Muscle of back (tissue), 13 donors: ENCODE results near the gene GPR137. TPM values are rescaled to one million over a fixed set of nuclear protein-coding genes. Genes with fewer than 3 reads are reported as not detected.
A peak's percentile ranks its signal among the peaks of the same experiment; 100 is the strongest.
"Not testable (repeated sequence)": the region's sequence is repeated elsewhere in the genome, so short reads cannot be mapped to it uniquely, and the experiment has no call there.

ENCODE experiments used
- DNase-seq, 3 donors: peaks; one replicate each; pipeline versions ENCODE4 v3.0.0 to v3.0.0-alpha.2; 2013
- long read RNA-seq, 9 donors: transcript quantifications; one replicate each; lab custom pipeline, GENCODE V29; 2026
- polyA plus RNA-seq, 10 donors: library from polyadenylated mRNA; unstranded; fragments of 120-200 nt; gene quantifications; one replicate each; pipeline ENCODE4 v1.2.1, GENCODE V29; 2013; ENCODE audit not compliant: insufficient read length in 10 of 10

Gene GPR137, protein sequence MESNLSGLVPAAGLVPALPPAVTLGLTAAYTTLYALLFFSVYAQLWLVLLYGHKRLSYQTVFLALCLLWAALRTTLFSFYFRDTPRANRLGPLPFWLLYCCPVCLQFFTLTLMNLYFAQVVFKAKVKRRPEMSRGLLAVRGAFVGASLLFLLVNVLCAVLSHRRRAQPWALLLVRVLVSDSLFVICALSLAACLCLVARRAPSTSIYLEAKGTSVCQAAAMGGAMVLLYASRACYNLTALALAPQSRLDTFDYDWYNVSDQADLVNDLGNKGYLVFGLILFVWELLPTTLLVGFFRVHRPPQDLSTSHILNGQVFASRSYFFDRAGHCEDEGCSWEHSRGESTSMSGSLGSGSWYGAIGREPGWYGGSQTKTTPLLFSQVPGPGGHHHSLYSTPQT
- polyA plus RNA-seq = 10 to 100 TPM; 14.3 to 23.3 (median 18.2) TPM
- long read RNA-seq, donor 1 = 0 reads
- long read RNA-seq, donor 2, partial matches to known transcripts = 0 of 1 reads
- long read RNA-seq, donor 2, other reads (novel, unspliced or antisense) = 0 of 1 reads
- long read RNA-seq, donor 3 = 0 reads
- long read RNA-seq, donor 4, partial matches to known transcripts = 0 of 1 reads
- long read RNA-seq, donor 4, other reads (novel, unspliced or antisense) = 0 of 1 reads
- long read RNA-seq, donor 5, partial matches to known transcripts = 0 of 4 reads
- long read RNA-seq, donor 5, other reads (novel, unspliced or antisense) = 0 of 4 reads
- long read RNA-seq, donor 6, partial matches to known transcripts = 0 of 2 reads
- long read RNA-seq, donor 6, other reads (novel, unspliced or antisense) = 0 of 2 reads
- long read RNA-seq, donor 7, partial matches to known transcripts = 0 of 2 reads
- long read RNA-seq, donor 7, other reads (novel, unspliced or antisense) = 0 of 2 reads
- long read RNA-seq, donor 8, partial matches to known transcripts = 13 of 33 reads
- long read RNA-seq, donor 8, other reads (novel, unspliced or antisense) = 20 of 33 reads
- long read RNA-seq, donor 9 = 0 reads

DNA sequence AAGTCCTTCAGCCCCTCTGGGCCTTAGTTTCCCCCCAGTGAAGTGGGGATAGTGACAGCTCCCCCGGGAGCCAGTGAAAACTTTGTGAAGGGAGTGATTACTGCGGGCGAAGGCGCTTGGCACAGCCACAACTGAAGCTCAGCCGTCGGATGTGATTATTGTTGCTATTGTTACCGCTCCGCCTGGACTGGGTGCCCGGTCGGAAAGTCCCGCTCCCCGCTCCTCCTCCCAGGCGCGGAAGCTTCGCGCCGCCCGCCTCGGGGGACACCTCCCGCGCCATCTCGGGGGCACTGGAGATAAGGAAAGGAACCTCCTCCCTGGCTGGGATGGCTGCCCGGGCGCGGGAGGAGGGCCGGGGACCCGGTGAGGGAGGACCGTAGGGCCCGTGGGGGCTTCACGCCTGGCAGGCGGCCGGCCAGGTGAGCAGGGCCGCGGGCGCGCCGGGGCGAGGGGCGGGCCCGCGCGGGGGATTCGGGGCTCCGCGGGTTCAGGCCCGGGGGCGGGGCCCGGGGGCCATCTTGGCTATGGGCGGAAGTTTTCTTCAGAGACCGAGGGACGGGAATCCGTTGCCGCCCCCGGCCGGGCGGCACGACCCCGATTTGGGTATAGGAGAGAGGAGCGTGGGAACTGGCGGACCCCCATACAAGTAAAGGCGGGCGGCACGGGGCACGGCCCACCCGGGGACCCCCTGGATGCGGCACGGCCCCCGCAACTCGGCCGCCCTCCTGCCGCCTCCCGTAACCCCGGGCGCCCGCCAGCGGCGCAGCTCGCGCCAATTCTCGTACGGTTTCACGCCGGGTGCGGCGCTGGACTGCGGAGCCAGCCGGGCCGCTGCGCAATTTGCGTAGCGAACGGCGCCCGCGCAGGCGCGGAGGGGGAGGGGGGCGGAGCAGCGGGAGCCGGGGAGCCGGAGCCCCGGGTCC, at the start of gene GPR137:
GPR137 (plus strand) TSS at position 887 of the 923 bp plus-strand sequence. CDS start 677 bp downstream, outside the sequence.
- DNase-seq = peak; percentile 85 to 98 (median 94)

DNA sequence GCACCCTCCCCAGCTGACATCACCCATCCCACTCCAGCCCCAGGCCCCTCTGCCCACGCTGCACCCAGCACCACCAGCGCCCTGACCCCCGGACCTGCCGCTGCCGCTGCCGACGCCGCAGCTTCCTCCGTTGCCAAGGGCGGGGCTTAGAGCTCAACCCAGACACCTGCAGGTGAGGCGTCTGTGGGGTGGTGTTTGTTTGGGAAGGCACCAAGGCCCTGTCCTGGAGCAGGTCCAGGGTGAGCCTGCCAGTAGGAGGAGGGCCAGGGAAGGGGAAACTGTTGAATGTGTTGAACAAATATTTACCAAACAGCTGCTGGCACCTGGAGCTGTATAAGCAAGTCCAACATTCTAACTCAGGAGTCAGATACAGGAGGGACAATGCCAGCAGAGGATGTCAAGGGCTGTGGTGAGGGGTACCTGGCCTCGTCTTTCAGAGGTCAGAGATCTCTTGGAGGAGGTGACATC, 48.1 kb upstream of the GPR137 start:
- no peak for DNase-seq

DNA sequence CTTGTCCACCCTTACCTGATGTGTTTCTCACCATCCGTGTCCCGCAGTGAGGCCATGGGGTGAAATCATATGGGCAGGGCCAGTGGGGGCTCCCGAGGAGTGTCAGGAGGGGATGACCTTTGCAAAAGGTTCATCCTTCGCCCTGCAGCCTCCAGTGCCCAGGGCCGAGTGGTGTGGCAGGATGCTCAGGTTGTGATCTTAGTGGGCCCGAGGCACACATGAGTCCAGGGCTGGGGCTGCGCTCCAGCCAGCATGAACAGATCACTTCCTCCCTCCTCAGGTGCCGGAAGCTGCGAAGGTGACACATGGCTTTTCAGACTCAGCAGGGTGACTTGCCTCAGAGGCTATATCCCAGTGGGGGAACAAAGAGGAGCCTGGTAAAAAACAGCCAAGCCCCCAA, 47.6 kb upstream of the GPR137 start:
- no peak for DNase-seq

DNA sequence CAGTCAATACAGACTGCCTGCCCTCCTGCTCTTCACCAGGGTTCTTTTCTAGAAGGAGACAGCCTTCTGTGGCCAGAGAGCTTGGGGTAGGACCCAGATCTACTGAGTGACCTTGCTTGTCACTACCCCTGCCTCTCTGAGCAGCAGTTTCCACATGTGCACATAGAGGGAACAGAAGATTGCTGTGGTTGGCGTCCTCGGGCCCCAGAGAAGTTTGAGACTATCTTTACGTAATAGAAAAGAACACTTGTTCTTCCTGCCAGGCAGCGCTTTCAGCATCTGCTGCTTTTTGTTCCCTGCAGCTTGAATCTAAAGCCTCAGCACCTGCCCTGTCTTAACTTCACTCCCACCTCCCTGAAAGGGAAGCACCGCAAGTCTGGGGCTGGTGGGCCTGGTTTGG, 46.6 kb upstream of the GPR137 start:
- no peak for DNase-seq

DNA sequence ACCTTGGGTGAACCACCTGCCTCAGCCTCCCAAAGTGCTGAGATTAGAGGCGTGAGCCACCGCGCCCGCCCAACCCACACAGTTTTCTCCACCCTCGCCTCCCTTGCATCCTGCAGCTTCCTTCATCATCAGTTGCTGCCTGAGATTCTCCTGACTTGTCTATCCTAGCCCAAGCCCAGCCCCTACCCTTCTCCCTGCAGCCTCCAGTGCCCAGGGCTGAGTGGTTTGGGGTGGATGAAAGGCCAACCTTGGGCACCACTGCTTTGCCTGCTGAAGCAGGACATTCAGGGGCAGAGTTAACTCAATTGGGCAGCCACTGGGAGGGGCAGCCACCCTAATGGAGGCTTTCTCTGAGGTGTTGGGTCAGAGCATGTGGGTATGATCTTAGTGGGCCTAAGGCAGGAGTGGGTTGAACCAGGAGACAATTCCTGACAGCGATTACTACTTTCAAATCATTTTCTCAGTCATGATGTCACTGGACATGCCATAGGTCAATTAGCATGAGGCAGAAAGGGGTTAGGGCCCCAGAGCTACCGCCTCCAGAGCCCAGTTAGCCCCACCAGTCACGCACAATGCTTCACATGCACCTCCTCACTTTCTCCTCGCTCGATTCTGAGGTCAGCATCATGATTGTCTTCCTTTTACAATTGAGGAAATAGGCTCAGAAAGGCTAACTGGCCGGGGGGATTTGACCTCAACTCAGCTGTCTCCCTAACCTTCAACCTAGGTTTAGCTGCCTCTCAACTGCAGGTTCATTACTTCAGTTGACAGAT, 45.8 kb upstream of the GPR137 start:
- DNase-seq = no peak

DNA sequence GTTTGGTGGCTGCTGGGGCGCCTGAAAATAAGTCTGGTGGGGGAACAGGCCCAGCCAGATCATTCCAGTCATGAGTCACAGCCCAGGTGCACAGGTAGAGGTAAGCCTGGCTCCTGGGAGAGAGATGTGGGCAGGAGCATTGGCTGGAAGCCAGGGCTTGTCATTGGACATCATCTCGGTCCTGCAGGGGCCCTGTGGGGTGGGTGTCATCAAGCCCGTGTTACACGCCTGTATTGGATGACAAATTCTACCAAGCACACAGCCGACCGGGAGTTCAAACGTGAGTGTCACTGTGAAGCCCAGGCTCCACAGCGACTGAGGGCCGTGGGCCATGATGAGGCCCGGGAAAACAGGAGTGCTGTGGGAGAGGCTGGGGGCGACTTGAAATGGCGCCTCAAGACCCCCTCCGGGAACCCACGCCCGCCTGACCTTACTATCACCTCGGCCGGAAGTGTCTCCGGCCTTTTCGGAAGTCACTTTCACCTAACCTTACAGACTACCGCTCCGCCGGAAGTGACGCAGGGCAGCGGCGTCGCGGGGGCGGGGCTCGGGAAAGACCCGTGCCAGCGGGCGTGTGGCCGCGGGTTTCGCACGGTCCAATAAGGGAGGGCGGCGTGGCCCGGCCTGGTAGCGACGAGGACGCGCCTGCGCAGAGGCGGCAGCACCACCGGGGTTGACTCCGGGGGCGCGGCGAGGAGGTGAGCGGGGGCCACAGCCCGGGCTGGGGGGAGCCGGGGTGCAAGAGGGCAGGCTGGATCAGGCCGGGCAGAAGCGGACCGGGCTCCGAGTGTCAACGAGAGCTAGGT, 45.0 kb upstream of the GPR137 start, which contains the start of gene FKBP2:
FKBP2 (plus strand) TSS at position 661 of the 806 bp plus-strand sequence. CDS start 1,293 bp downstream, outside the sequence.
- DNase-seq = peak; percentile 97 to 99 (median 98)

DNA sequence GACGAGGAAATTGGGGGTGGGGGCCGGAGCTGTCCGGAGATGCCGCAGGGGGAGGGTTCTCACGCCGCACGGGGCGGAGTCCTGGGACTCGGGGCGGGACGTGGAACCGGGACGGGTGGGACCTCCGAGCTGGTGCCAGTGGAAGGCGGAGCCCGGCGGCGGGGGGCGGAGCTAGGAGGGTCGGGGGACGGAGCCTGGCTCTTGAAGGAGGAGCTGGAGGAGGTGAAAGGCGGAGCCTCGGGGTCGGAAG, 44.5 kb upstream of the GPR137 start:
- peak; percentile 99 to 100 (median 100) for DNase-seq

DNA sequence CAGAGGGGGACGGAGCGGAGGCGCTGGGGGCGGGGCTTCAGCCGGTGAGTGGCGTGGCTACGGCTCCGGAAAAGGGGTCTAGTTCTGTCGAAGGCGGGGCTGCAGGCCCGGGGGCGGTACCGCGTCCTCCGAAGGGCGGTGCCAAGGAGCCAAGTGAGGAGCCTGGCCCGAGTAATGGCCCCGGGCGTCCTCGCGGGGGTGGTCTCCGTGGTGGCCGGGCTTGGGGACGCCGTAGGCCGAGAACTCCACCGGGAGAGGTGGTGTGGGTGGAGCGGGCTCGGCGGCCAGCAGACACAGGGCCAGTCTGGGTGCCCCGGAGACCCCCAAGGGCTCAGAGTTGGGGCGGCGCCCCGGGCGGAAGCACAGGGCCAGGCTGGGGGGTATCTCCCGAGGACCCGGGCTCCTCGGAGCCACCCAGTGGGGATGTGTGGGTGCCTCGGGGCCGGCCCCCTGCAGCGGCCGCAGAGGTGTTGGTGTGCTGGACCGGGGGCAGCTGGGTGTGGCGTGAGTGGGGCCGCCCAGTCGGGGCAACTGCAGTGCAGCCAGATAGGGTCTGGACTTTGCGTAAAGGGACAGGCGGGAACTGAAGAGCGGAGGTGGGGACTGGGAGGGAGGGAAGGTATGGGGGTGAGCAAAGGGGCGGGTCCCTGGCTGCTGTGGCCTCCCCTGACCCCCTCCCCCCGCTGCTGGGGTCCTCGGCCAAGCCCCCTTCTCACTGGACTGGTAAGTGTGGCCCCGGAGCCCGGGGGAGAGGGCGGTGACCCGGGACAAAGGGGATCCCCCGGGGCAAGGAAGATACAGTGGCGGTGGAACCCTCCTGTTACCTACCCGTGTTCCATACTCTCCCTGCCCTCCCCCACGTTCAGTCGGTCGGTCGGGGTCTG, 43.9 kb upstream of the GPR137 start:
- no peak for DNase-seq

DNA sequence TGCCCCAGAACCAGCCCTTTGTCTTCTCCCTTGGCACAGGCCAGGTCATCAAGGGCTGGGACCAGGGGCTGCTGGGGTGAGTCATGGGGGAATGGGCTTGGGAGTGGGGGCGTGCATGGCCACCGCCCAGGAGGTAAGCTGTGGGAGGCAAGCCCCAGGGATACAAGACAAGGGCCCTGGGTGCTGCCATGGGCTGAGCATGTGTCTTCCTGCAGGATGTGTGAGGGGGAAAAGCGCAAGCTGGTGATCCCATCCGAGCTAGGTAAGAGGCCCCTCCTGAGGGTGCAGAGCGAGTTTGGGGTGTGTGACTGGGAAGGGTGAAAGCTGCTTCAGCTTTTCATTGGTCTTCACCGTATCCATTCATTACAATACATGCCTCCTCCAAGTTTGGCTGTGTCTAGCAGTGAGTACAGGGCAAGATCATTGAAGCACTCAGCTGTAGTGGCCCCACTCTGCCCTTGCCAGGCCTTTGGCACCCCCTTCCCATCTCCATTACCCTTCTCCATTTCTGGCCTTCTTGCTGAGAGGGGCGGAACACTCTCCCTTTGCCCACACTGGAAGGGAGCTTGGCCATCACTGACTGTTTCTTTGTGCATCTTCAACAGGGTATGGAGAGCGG, 42.3 kb upstream of the GPR137 start:
- no peak for DNase-seq

DNA sequence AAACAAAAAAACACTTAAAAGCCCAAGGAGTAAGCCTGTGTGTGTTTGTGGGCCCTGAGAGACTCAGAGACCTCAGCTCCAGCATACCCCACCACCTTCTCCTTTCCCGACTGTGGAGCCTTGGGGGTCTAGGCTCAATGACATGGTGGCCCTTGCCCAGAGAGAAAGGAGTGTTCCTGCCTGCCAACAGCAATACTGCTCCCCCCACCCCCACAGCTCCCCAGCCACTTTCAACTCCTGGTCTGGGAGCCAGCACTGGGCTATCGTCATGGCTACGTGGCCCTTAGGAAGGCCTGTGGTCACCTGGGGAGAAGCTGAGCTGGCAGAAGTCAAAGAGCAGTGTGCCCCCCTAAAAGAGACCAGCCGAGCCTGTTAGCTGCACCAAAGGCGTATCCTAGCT, 41.5 kb upstream of the GPR137 start:
- no peak for DNase-seq

DNA sequence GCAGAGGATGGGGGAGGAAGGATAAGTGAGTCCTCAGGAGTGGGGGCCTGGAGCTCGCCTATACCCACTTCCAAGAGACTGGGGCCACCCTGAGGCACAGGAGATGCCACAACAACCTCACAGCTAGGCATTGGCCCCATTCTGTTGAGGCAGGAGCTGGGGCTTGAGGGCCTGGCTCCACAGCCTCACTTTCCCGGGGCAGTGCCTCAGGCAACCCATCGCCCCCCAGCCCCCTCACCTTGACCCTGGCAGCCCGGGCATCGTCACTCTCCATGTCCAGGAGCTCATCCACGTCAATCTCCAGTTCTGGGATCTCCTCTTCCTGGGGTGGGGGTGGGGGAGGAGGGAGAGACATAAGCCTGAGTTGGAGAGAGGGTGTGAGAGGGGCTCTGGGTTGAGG, 40.7 kb upstream of the GPR137 start:
- DNase-seq = no peak

DNA sequence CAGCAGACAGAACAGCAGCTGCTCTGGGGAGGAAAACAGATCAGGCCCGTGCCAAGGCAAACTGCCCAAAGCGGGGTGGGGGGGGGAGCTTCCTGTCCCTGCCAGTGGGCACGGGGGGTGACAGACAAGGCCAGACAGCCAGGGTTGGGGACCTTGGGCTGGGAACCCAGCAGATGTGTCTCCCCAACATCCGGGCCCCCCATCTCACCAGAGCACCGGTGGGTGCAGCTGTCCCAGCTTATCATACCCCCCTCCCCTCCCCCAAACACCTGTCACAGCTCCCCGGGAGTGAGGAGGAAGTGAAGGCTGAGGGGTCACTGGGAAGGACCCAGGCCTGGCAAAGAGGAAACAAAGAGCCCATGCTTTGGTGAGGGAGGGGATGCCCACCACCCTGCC, 40.2 kb upstream of the GPR137 start:
- peak in 1 of 3 donors; percentile 84 for DNase-seq

DNA sequence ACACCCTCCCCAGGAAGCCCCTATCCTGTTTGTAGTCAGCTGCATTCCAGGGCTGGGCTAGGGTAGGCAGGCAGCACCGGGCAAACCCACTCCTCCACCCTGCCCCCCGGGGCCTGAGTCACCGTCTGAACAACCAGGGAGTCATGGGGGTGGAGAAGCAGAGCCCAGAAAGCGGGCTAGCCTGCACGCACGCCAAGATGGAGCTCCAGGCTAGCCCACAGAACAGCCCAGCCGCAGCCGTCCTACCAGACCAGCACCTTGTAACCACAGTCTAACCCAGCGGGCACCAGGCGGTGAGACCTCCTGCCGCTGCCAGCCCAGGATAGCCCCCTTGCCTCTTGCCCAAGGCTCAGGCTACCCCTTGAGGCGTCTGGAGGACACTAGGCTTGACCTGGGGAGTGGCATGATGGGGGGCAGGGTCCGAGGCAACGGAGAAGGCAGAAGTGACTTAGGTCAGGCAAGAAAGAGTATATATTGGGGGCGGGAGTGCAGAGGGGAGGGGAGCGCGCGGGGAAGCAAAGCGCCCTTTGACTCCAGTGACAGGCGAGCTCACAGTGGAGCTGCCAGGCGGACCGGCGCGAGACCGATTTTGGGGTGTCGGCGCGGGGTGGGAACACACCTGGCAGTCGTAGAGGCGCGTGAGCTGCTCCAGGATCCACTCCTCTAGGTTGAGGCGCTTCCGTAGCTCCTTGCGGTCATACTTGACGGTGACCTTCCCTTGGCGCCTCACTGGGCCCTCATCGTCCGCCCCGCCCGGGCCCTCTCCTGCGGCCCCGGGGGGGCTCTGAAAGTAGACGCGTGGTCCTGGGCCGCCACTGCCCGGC, 39.6 kb upstream of the GPR137 start:
- peak in 1 of 3 donors; percentile 88 for DNase-seq

DNA sequence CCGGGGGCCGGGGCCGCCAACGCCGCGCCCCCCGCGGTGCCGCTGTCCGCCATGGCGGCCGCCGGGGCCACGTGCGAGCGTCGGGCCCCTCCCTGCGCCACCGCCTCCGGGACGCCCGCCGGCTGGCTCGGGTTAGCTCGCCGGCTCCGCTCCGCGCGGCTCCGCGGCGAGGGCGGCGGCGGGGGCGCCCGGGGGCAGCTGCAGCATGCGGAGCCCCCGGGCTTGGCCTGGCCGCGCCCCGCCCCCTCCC, 39.1 kb upstream of the GPR137 start:
- DNase-seq = not testable (repeated sequence)

DNA sequence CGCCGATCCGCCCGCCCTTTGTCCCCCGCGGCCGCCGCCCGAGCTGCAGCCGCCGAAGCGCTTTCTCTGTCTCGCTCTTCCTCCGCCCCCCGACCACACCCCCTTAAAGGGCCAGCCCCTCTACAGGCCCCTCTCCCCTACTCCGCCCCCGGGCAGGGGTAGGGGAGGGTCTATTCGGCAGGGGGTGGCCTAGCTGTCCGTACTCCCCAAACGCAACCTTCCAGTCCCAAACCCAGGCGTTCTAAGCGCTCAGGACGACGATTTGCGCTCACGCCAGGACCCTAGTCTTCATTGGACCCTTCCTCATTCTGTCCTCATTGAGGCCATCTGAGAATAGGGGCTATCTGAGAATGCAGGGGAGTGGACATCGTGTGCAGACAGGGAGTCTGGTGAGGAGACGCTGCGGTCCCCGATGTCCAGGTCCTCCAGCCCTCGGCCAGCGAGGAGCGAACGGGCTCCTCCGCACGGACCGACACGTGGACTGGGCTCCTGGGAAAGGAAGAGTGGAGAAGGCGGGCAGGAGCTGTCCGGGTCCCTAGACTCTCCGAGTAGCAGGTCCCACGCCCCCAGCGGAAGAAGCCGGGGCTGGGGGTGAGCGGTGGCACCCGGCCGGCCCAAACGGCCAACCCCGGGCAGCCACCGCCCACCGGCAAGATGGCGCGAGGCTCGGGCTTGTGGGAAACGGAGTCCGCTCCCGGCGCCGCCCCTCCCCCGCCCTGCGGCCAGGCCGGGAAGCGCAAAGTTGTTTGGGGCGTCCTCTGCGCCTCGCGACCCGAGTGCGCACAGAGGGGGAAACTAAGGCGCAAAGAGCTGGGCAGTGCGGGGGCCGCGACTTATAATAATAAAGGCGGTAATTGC, 38.5 kb upstream of the GPR137 start, which contains the start of gene PPP1R14B:
PPP1R14B (minus strand) TSS at position 73 of the 858 bp plus-strand sequence. CDS start 270 bp downstream, outside the sequence.
- DNase-seq = peak; percentile 84 to 96 (median 90)
